Epithelial cell of prostate (primary cell): ENCODE results near the gene GSTCD.

Experiments
- DNase-seq: peaks from one replicate; pipeline ENCODE4 v3.0.0-alpha.2; 2011; ENCODE audit warnings: low read depth, low spot score
- H3K27ac ChIP-seq: fragments of 450-650 bp; 2 replicates; pipeline ENCODE4 v1.5.1; 2017; ENCODE audit warnings: mild to moderate bottlenecking

Gene GSTCD

GRCh38 chr4:105859233-105859632, 150.6 kb downstream of the GSTCD start:
- no peak overlapping the region for H3K27ac ChIP-seq
- DNase-seq: peak; percentile 29

GRCh38 chr4:105870963-105871362, 162.4 kb downstream of the GSTCD start:
- no peak for DNase-seq
- H3K27ac ChIP-seq: no peak overlapping the region

- H3K27ac ChIP-seq: no peak overlapping the region
- DNase-seq: no peak
Observed at GRCh38 chr4:105871997-105872396, 163.4 kb downstream of the GSTCD start.

- H3K27ac ChIP-seq: no peak overlapping the region
- no peak for DNase-seq
Observed at GRCh38 chr4:105875233-105875632, 166.6 kb downstream of the GSTCD start.

GRCh38 chr4:105878668-105879067, 170.1 kb downstream of the GSTCD start:
- no peak for DNase-seq
- H3K27ac ChIP-seq: no peak overlapping the region

GRCh38 chr4:105887508-105887907, 178.9 kb downstream of the GSTCD start:
- no peak for DNase-seq
- no peak overlapping the region for H3K27ac ChIP-seq

GRCh38 chr4:105894660-105895582, 186.3 kb downstream of the GSTCD start, which contains the start of gene NPNT:
TSS of gene NPNT (plus strand) at chr4:105895471. CDS start at chr4:105895653, 182 bp downstream.
- no peak for DNase-seq
- no peak within 1 kb of the TSS for H3K27ac ChIP-seq

GRCh38 chr4:105895583-105896460, 187.2 kb downstream of the GSTCD start:
- no peak overlapping the region for H3K27ac ChIP-seq
- DNase-seq: no peak

GRCh38 chr4:105896461-105896942, 187.9 kb downstream of the GSTCD start:
- no peak overlapping the region for H3K27ac ChIP-seq
- DNase-seq: no peak
